ENCODE results near the gene IL7R. TPM values are rescaled to one million over a fixed set of nuclear protein-coding genes. Genes with fewer than 3 reads are reported as not detected.
A peak's percentile ranks its signal among the peaks of the same experiment; 100 is the strongest.

Gene IL7R
- total and polyA plus RNA-seq, 10 of the 15 experiments (the other 5 are each of a cell fraction or from before 2014, with no cell fraction given), result 0.40 to 21.1 (median 0.85) TPM

DNA sequence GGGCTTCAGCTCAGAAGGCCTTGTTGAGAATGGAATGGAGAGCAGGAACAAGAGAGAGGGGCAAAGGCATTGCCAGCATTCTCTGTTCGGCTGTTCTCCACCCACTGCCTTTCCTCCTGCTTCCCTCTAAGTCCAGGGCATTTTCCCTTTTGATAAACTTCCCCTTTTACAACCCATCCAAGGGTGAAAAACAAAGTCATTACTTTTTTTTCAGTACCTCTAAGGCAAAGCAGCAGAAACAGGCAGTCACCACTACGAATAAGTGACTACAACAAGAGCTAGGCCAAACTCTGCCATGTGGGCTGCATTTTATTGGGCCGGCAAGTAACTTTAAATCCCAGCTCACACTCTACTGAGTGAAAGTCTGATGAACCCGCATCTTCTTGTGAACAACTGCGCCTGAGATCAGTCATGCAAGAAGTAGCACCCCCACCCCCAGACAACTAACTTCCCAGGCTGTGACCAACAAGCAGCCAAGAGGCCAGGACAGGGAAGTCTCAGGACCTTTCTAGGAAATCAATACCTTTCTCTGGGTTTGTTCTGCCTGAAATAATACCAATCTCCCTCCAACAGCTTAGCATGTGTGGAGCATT is 13.1 kb downstream of the IL7R start:
- no peak overlapping the region; the same call in 1 of the 2 replicates for H3K4me2 ChIP-seq (ENCODE audit: control insufficient read depth, insufficient read depth)
- H3K9ac ChIP-seq (ENCODE audit: control insufficient read depth, insufficient read depth, low read length), result no peak overlapping the region
- FAIRE-seq (no peak), DNase-seq (ENCODE audit: low read depth, low spot score) (no peak), ATAC-seq (peak; percentile 80)
- H3K27me3 ChIP-seq (replicated peaks in 1 of 2; ENCODE audit: control insufficient read depth in 2 of 2, insufficient read depth in 2 of 2, low read length in 1 of 2), result no peaks in the 10 kb centered on the region
- no peak overlapping the region; the same call in 1 of the 2 replicates for H2AFZ ChIP-seq (ENCODE audit: control insufficient read depth, low read depth, low read length)
- POLR2A ChIA-PET, result interaction anchor here (0.8 to 1.8 kb wide), 5 partner anchors 9 to 32 kb away, joined by 3 to 5 read pairs (median 3); no protein-coding TSS in a partner anchor
- peaks cover 7% of the 10 kb centered on the region; the same call in 1 of the 2 replicates for H3K4me1 ChIP-seq (ENCODE audit: control insufficient read depth, insufficient read depth, low read length)
- H3K4me3 ChIP-seq, result no peak overlapping the region
- intact Hi-C loops (cut with micrococcal nuclease; ENCODE audit: unreplicated experiment), result no loop called here
- 0% methylated on average over 5 of the region's 5 CpGs for WGBS (ENCODE audit: insufficient coverage, insufficient replicate concordance, low lambda C conversion rate, missing lambda C conversion rate)
- no peaks in the 10 kb centered on the region; a peak in 1 of 4 replicates for H3K36me3 ChIP-seq (ENCODE audit: control insufficient read depth in 2 of 2, insufficient read depth in 2 of 2, low read length in 1 of 2)
- H3K27ac ChIP-seq (ENCODE audit: control insufficient read depth, insufficient read depth), result no peak overlapping the region
- no peaks in the 10 kb centered on the region for H3K9me3 ChIP-seq (replicated peaks; ENCODE audit: control insufficient read depth, insufficient read depth, low read length)
- H4K20me1 ChIP-seq (ENCODE audit: control insufficient read depth, insufficient read depth), result no peaks in the 10 kb centered on the region
- in situ Hi-C loops (cut with MboI), result no loop called here
- RAD21 ChIA-PET (ENCODE audit: unreplicated experiment), result interaction anchor here (1.1 to 1.2 kb wide), 2 partner anchors 17 to 55 kb away, joined by 3 read pairs; no protein-coding TSS in a partner anchor
- no TSS peak for BruUV-seq (replicated peaks)
- no peaks in the 10 kb centered on the region for H3K79me2 ChIP-seq (ENCODE audit: control insufficient read depth, insufficient read depth, low read length)
- CTCF ChIA-PET, result interaction anchor here (1.1 to 2.4 kb wide), 3 partner anchors 11 to 91 kb away, joined by 3 to 9 read pairs (median 6); no protein-coding TSS in a partner anchor
- SMC1A ChIA-PET (ENCODE audit: uncharacterized antibody, unreplicated experiment), result interaction anchor here (0.7 to 3.1 kb wide), 12 partner anchors 10 to 57 kb away, joined by 3 to 19 read pairs (median 4); partner anchors contain the start of gene IL7R
- TF ChIP-seq POLR2A (IDR thresholded peaks at IDR 0.05; ENCODE audit: low read depth, low read length) (no peak), IKZF1 (conservative IDR thresholded peaks at IDR 0.05) (peak; percentile 64), NFYA (IDR thresholded peaks at IDR 0.05; ENCODE audit: borderline replicate concordance, low read depth, low read length) (no peak), IKZF2 (IDR thresholded peaks at IDR 0.05) (peak; percentile 66 to 69; a peak in 3 of 4 replicates), CHD1 (IDR thresholded peaks at IDR 0.05; ENCODE audit: low read depth, low read length) (no peak), NR2F1 (conservative IDR thresholded peaks at IDR 0.05) (no peak), MTA2 (IDR thresholded peaks at IDR 0.05; ENCODE audit: low read depth) (0 out of 2 replicates have a peak, but pooled peaks have one; percentile 27), TBL1XR1 (IDR thresholded peaks at IDR 0.05; ENCODE audit: low read depth, low read length) (no peak), ASH2L (IDR thresholded peaks at IDR 0.05; ENCODE audit: borderline replicate concordance, low read depth) (no peak), EZH2 (IDR thresholded peaks at IDR 0.05; ENCODE audit: borderline replicate concordance, control insufficient read depth, low read depth, low read length) (no peak)
- TF ChIP-seq, protein P1, sequence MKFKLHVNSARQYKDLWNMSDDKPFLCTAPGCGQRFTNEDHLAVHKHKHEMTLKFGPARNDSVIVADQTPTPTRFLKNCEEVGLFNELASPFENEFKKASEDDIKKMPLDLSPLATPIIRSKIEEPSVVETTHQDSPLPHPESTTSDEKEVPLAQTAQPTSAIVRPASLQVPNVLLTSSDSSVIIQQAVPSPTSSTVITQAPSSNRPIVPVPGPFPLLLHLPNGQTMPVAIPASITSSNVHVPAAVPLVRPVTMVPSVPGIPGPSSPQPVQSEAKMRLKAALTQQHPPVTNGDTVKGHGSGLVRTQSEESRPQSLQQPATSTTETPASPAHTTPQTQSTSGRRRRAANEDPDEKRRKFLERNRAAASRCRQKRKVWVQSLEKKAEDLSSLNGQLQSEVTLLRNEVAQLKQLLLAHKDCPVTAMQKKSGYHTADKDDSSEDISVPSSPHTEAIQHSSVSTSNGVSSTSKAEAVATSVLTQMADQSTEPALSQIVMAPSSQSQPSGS (IDR thresholded peaks at IDR 0.05; ENCODE audit: low read length), result no peak
- TF ChIP-seq, protein P2, sequence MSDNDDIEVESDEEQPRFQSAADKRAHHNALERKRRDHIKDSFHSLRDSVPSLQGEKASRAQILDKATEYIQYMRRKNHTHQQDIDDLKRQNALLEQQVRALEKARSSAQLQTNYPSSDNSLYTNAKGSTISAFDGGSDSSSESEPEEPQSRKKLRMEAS (IDR thresholded peaks at IDR 0.05; ENCODE audit: low read depth, low read length), result no peak
- TF ChIP-seq, protein P3, sequence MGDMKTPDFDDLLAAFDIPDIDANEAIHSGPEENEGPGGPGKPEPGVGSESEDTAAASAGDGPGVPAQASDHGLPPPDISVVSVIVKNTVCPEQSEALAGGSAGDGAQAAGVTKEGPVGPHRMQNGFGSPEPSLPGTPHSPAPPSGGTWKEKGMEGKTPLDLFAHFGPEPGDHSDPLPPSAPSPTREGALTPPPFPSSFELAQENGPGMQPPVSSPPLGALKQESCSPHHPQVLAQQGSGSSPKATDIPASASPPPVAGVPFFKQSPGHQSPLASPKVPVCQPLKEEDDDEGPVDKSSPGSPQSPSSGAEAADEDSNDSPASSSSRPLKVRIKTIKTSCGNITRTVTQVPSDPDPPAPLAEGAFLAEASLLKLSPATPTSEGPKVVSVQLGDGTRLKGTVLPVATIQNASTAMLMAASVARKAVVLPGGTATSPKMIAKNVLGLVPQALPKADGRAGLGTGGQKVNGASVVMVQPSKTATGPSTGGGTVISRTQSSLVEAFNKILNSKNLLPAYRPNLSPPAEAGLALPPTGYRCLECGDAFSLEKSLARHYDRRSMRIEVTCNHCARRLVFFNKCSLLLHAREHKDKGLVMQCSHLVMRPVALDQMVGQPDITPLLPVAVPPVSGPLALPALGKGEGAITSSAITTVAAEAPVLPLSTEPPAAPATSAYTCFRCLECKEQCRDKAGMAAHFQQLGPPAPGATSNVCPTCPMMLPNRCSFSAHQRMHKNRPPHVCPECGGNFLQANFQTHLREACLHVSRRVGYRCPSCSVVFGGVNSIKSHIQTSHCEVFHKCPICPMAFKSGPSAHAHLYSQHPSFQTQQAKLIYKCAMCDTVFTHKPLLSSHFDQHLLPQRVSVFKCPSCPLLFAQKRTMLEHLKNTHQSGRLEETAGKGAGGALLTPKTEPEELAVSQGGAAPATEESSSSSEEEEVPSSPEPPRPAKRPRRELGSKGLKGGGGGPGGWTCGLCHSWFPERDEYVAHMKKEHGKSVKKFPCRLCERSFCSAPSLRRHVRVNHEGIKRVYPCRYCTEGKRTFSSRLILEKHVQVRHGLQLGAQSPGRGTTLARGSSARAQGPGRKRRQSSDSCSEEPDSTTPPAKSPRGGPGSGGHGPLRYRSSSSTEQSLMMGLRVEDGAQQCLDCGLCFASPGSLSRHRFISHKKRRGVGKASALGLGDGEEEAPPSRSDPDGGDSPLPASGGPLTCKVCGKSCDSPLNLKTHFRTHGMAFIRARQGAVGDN (IDR thresholded peaks at IDR 0.05), result peak; percentile 78; the same call in 1 of the 2 replicates
- TF ChIP-seq, protein P4, sequence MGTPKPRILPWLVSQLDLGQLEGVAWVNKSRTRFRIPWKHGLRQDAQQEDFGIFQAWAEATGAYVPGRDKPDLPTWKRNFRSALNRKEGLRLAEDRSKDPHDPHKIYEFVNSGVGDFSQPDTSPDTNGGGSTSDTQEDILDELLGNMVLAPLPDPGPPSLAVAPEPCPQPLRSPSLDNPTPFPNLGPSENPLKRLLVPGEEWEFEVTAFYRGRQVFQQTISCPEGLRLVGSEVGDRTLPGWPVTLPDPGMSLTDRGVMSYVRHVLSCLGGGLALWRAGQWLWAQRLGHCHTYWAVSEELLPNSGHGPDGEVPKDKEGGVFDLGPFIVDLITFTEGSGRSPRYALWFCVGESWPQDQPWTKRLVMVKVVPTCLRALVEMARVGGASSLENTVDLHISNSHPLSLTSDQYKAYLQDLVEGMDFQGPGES (IDR thresholded peaks at IDR 0.05), result no peak
- TF ChIP-seq, protein P5, sequence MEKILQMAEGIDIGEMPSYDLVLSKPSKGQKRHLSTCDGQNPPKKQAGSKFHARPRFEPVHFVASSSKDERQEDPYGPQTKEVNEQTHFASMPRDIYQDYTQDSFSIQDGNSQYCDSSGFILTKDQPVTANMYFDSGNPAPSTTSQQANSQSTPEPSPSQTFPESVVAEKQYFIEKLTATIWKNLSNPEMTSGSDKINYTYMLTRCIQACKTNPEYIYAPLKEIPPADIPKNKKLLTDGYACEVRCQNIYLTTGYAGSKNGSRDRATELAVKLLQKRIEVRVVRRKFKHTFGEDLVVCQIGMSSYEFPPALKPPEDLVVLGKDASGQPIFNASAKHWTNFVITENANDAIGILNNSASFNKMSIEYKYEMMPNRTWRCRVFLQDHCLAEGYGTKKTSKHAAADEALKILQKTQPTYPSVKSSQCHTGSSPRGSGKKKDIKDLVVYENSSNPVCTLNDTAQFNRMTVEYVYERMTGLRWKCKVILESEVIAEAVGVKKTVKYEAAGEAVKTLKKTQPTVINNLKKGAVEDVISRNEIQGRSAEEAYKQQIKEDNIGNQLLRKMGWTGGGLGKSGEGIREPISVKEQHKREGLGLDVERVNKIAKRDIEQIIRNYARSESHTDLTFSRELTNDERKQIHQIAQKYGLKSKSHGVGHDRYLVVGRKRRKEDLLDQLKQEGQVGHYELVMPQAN (conservative IDR thresholded peaks at IDR 0.05), result no peak

All from GM12878 (cell line).